Upper lobe of right lung (tissue), 1 donor: Measurements from ENCODE around the gene SPINK8. TPM values are rescaled to one million over a fixed set of nuclear protein-coding genes. Genes with fewer than 3 reads are reported as not detected.
"Not testable (repeated sequence)": the region's sequence is repeated elsewhere in the genome, so short reads cannot be mapped to it uniquely, and the experiment has no call there.

Experiments used
- ATAC-seq: fragments of 200-7000 bp; cut with Tn5 transposase; one replicate; pipeline ENCODE4 v1.9.1; 2020; ENCODE audit warnings: mild to moderate bottlenecking, moderate library complexity
- DNase-seq: peaks from one replicate; pipeline ENCODE4 v3.0.0-alpha.2; 2020
- H3K27ac ChIP-seq: fragments of 200-600 bp; one replicate; pipeline ENCODE4 v1.8.0; 2022
- H3K27me3 ChIP-seq: fragments of 200-600 bp; one replicate; pipeline ENCODE4 v1.8.0; 2022; ENCODE audit warnings: mild to moderate bottlenecking
- H3K36me3 ChIP-seq: fragments of 200-600 bp; one replicate; pipeline ENCODE4 v1.8.0; 2022
- H3K4me1 ChIP-seq: fragments of 200-600 bp; one replicate; pipeline ENCODE4 v1.8.0; 2022
- H3K4me3 ChIP-seq: fragments of 200-600 bp; one replicate; pipeline ENCODE4 v1.8.0; 2022; ENCODE audit warnings: mild to moderate bottlenecking
- H3K9me3 ChIP-seq: fragments of 200-600 bp; one replicate; pipeline ENCODE4 v1.8.0; 2022
- intact Hi-C: fragments of 100-400 bp; cut with DNase I; formaldehyde crosslinking; loops from one replicate; pipeline ENCODE4 v1.11.0; 2022
- total RNA-seq: library from RNA; stranded (reverse); fragmentation: NEBNext Ultra II Directional; extraction: Animal tissue kit (Norgen Biotek cat#: 25700); gene quantifications from one replicate; pipeline ENCODE4 v1.2.1, GENCODE V29; 2021
- TF ChIP-seq, protein P1 (sequence below): fragments of 200-600 bp; IDR thresholded peaks from one replicate; pipeline ENCODE4 v1.8.0; 2022; ENCODE audit warnings: antibody characterized with exemption
- donor health status: DM: no; HTN: yes; CAD: no; lungs with severe emphysema.

SPINK8 gene
- total RNA-seq, 1 donor from 2014 or later, result not detected

DNA sequence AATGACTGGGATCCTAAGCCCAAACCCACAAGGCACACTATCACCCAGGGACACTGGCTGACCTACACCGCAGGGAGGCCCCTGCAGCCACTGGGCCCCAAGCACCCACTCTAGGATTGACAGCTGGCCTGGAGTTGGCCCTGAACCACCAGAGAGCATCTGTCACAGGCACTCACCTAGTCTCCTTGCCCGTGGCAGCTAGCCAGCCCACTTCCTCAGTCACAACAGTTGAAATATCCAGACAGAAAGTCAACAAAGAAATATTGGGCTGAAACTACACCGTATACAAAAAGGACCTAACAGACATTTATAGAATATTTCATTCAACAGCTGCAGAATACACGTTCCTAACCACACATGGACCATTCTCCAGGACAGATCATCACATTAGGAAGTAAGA is 5.2 kb upstream of the SPINK8 start:
- ATAC-seq, result peak; percentile 25
- no peak overlapping the region for H3K4me3 ChIP-seq
- H3K27me3 ChIP-seq, result no peaks in the 10 kb centered on the region
- intact Hi-C loops, result no loop called here
- no peak overlapping the region for H3K27ac ChIP-seq
- no peaks in the 10 kb centered on the region for H3K4me1 ChIP-seq
- no peak for DNase-seq
- TF ChIP-seq, protein P1, sequence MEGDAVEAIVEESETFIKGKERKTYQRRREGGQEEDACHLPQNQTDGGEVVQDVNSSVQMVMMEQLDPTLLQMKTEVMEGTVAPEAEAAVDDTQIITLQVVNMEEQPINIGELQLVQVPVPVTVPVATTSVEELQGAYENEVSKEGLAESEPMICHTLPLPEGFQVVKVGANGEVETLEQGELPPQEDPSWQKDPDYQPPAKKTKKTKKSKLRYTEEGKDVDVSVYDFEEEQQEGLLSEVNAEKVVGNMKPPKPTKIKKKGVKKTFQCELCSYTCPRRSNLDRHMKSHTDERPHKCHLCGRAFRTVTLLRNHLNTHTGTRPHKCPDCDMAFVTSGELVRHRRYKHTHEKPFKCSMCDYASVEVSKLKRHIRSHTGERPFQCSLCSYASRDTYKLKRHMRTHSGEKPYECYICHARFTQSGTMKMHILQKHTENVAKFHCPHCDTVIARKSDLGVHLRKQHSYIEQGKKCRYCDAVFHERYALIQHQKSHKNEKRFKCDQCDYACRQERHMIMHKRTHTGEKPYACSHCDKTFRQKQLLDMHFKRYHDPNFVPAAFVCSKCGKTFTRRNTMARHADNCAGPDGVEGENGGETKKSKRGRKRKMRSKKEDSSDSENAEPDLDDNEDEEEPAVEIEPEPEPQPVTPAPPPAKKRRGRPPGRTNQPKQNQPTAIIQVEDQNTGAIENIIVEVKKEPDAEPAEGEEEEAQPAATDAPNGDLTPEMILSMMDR, result no peak
- no peaks in the 10 kb centered on the region for H3K36me3 ChIP-seq
- H3K9me3 ChIP-seq, result no peaks in the 10 kb centered on the region

DNA sequence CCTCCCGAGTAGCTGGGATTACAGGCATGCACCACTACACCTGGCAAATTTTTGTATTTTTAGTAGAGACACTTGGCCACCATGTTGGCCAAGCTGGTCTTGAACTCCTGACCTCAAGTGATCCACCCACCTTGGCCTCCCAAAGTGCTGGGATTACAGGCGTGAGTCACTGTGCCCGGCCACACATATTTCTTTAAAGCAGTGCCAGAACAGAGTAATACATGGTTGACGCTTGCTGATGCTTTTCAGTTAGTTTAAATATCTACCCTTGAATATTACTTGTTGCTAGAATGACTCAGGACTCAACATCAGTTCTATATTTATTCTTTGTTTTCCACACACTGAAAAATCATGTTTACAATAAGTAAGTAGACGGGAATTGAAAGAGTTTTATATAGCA is 4.1 kb upstream of the SPINK8 start:
- H3K4me1 ChIP-seq, H3K9me3 ChIP-seq, H3K36me3 ChIP-seq, DNase-seq, ATAC-seq, intact Hi-C loops, H3K27ac ChIP-seq, H3K4me3 ChIP-seq, H3K27me3 ChIP-seq: not testable (repeated sequence)

DNA sequence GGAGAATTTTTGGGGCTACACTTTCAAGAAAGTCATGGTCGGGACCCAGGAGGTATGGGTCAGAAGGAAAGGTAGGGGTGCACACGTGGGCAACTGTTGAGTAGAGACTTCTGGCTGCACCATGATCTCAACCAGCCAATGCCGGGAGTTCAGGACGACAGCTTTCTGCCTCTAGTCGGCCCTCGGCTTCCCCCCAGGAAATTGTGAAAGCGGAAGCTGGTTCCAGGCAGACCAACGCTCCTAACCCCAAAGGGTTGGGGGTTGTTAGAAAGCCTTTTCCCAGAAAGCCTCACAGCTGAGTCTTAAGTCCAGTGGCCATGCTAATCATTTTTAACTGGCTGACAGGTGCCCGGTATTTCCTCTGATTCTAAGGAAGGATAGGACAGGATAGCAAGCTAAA is 1.8 kb upstream of the SPINK8 start:
- H3K9me3 ChIP-seq, H3K27ac ChIP-seq, H3K27me3 ChIP-seq, intact Hi-C loops, DNase-seq, H3K4me3 ChIP-seq, ATAC-seq, H3K4me1 ChIP-seq, H3K36me3 ChIP-seq: not testable (repeated sequence)

DNA sequence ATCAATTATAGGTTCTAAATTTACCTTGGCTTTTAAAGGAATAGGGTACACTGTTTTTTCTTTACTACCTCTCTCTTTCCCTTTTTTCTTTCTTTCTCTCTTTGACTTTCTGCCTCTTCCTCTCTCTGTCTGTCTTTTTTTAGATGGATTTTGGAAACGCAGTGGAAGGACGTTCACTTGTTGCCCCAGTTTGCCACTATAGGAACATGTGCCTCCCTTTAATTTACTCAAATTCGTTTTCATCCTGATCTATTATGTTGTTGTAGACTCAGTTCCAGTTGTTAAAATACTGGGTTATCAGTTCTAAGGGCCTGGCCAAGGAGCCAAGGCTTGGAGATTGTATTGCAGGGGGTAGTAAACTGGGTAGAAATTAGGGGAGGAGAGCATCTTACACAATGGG is 1.1 kb upstream of the SPINK8 start:
- Histone ChIP-seq H3K4me3 (no peak overlapping the region), H3K4me1 (no peaks in the 10 kb centered on the region), H3K36me3 (no peaks in the 10 kb centered on the region), H3K9me3 (no peaks in the 10 kb centered on the region), H3K27me3 (no peaks in the 10 kb centered on the region), H3K27ac (no peak overlapping the region)
- DNase-seq (no peak), ATAC-seq (no peak)
- intact Hi-C loops, result no loop called here
- TF ChIP-seq, protein P1, result no peak

DNA sequence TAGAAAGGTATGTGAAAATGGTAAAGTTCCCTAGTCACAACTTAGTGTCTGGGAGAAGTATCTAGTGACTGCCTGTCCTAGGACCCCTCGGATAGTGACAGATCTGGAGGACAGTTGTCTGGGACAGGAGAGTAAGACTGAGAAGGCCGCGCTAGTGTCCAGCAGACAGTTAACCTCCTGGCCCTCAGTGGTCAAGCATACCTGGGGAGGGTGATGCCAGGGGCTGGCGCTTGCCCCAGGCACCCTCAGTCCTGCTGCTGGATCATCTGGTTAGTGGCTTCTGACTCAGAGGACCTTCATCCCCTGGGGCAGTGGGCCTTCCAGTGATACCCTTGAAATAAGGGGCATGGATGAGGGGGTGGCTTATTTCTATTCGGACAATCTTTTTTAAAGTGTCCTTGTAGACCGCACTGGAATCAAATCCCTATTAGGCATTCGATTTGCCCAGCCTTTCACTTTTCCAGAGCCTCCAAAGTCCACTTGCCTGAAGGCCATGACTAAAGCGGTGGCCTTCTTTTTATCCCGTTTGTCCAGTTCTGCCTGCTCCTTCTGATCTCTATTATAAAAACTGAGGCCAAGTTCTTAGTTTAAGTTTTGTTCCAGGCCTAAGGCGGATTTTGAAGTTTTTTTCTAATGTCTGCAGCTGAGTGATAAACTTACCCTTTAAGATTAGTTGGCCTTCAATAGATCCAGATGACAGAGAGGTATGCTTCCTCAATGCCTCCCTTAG is 1.6 kb downstream of the SPINK8 start:
- H3K27ac ChIP-seq, ATAC-seq, H3K4me1 ChIP-seq, H3K27me3 ChIP-seq, H3K4me3 ChIP-seq, intact Hi-C loops, DNase-seq, H3K9me3 ChIP-seq, H3K36me3 ChIP-seq: not testable (repeated sequence)

DNA sequence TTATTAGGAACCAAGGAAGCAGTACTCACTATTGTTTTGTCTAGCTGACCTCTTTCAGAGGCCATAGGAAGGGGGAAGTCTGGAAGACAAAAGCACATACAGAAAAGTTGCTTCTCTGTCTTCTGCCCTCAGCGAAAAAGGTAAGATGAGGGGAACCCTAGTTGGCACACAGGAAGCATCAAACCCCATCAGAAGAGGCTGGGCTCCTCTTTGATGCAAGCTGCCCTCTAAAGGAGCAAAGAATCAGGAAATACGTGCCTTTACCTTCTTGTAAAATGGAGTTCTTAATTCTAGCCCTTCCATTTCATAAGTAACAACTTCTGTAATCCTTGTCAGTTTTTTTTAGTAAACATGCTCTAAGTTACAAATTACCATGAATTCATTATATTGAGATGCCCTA is 12.5 kb downstream of the SPINK8 start:
- H3K9me3 ChIP-seq, result peaks cover 5% of the 10 kb centered on the region
- no peaks in the 10 kb centered on the region for H3K4me1 ChIP-seq
- DNase-seq, result no peak
- intact Hi-C loops, result no loop called here
- no peak overlapping the region for H3K27ac ChIP-seq
- no peaks in the 10 kb centered on the region for H3K36me3 ChIP-seq
- ATAC-seq, result no peak
- H3K4me3 ChIP-seq, result no peak overlapping the region
- TF ChIP-seq, protein P1, result no peak
- H3K27me3 ChIP-seq, result no peaks in the 10 kb centered on the region

GRCh38 chr3:48318713-48319468 is 14.6 kb downstream of the SPINK8 start:
- DNase-seq (no peak), ATAC-seq (peak; percentile 67)
- Histone ChIP-seq H3K9me3 (peaks cover under 1% of the 10 kb centered on the region), H3K27ac (no peak overlapping the region), H3K4me1 (no peaks in the 10 kb centered on the region), H3K27me3 (no peaks in the 10 kb centered on the region), H3K4me3 (no peak overlapping the region), H3K36me3 (no peaks in the 10 kb centered on the region)
- intact Hi-C loops, result no loop called here
- TF ChIP-seq, protein P1, result no peak
